ENCODE results near the gene MPV17L.
"Not testable (repeated sequence)": the region's sequence is repeated elsewhere in the genome, so short reads cannot be mapped to it uniquely, and the experiment has no call there.

- not testable (repeated sequence) for TF ChIP-seq CTCF, POLR2A, POLR2AphosphoS5 (IDR thresholded peaks at IDR 0.05)
These were observed 17.4 kb upstream of the MPV17L start, which contains the start of gene NPIPA5 for GRCh38 chr16:15378194-15378593.
